GM19099 (cell line): ENCODE measurements around the gene GPC6.

Experiments used
- POLR2A ChIP-seq: IDR thresholded peaks from 3 replicates; pipeline ENCODE4 v1.6.1; 2011; ENCODE audit warnings: low read depth; ENCODE audit not compliant: insufficient read length; ENCODE audit errors: extremely low read depth

The GPC6 gene

GRCh38 chr13:94121686-94122085 is 895.1 kb downstream of the GPC6 start:
- no peak for TF ChIP-seq POLR2A

- no peak for TF ChIP-seq POLR2A
Measured at GRCh38 chr13:94122300-94122915, 895.8 kb downstream of the GPC6 start.

- no peak for TF ChIP-seq POLR2A
Measured at GRCh38 chr13:94123557-94123956, 897.0 kb downstream of the GPC6 start.

- TF ChIP-seq POLR2A, result no peak
Measured at GRCh38 chr13:94128430-94128829, 901.8 kb downstream of the GPC6 start.

GRCh38 chr13:94129490-94129894 is 902.9 kb downstream of the GPC6 start:
- TF ChIP-seq POLR2A, result no peak

- no peak for TF ChIP-seq POLR2A
Measured at GRCh38 chr13:94138831-94139230, 912.2 kb downstream of the GPC6 start.

GRCh38 chr13:94139393-94139995 is 912.9 kb downstream of the GPC6 start:
- no peak for TF ChIP-seq POLR2A

- no peak for TF ChIP-seq POLR2A
Measured at GRCh38 chr13:94140027-94140426, 913.4 kb downstream of the GPC6 start.

- TF ChIP-seq POLR2A, result no peak
Measured at GRCh38 chr13:94140511-94140910, 913.9 kb downstream of the GPC6 start.

GRCh38 chr13:94143624-94144350 is 917.2 kb downstream of the GPC6 start:
- no peak for TF ChIP-seq POLR2A

GRCh38 chr13:94145966-94146365 is 919.4 kb downstream of the GPC6 start:
- TF ChIP-seq POLR2A, result no peak

GRCh38 chr13:94153586-94153985 is 927.0 kb downstream of the GPC6 start:
- no peak for TF ChIP-seq POLR2A

GRCh38 chr13:94154367-94154766 is 927.8 kb downstream of the GPC6 start:
- TF ChIP-seq POLR2A, result no peak

GRCh38 chr13:94157705-94158218 is 931.2 kb downstream of the GPC6 start:
- TF ChIP-seq POLR2A, result no peak

- no peak for TF ChIP-seq POLR2A
Measured at GRCh38 chr13:94160875-94161274, 934.3 kb downstream of the GPC6 start.

- TF ChIP-seq POLR2A, result no peak
Measured at GRCh38 chr13:94162289-94162688, 935.7 kb downstream of the GPC6 start.
